WTC11 (cell line): ENCODE results near the gene MOB3B.

ENCODE experiments used
- AFF4 ChIP-seq: sonication (generic); formaldehyde crosslinking; IDR thresholded peaks from 2 replicates; pipeline ENCODE4 v1.8.1; 2023; ENCODE audit warnings: mild to moderate bottlenecking, missing genetic modification reagents, borderline replicate concordance
- ATF2 ChIP-seq: sonication (generic); formaldehyde crosslinking; IDR thresholded peaks from 2 replicates; pipeline ENCODE4 v1.8.1; 2022; ENCODE audit warnings: low read depth, missing genetic modification reagents, borderline replicate concordance
- ATF3 ChIP-seq: sonication (generic); formaldehyde crosslinking; conservative IDR thresholded peaks from 2 replicates; pipeline ENCODE4 v1.8.1; 2022; ENCODE audit warnings: mild to moderate bottlenecking, missing genetic modification reagents
- CTCF ChIP-seq: fragments of 200-600 bp; IDR thresholded peaks from 2 replicates; pipeline ENCODE4 v1.8.0; 2022; ENCODE audit warnings: antibody characterized with exemption
- HMGXB4 ChIP-seq: sonication (generic); formaldehyde crosslinking; IDR thresholded peaks from 2 replicates; pipeline ENCODE4 v1.8.1; 2023; ENCODE audit warnings: mild to moderate bottlenecking, moderate library complexity, missing genetic modification reagents
- MAX ChIP-seq: sonication (generic); formaldehyde crosslinking; IDR thresholded peaks from 2 replicates; pipeline ENCODE4 v1.8.0; 2022; ENCODE audit warnings: mild to moderate bottlenecking, missing genetic modification reagents
- MYBL2 ChIP-seq: sonication (generic); formaldehyde crosslinking; IDR thresholded peaks from 2 replicates; pipeline ENCODE4 v1.8.1; 2023; ENCODE audit warnings: mild to moderate bottlenecking, moderate library complexity, missing genetic modification reagents
- NR2C2 ChIP-seq: sonication (generic); formaldehyde crosslinking; IDR thresholded peaks from 2 replicates; pipeline ENCODE4 v1.8.0; 2022; ENCODE audit warnings: mild to moderate bottlenecking, missing genetic modification reagents
- STAT6 ChIP-seq: sonication (generic); formaldehyde crosslinking; conservative IDR thresholded peaks from 2 replicates; pipeline ENCODE4 v1.8.1; 2023; ENCODE audit warnings: mild to moderate bottlenecking, low read depth, missing genetic modification reagents, moderate library complexity
- ZBTB21 ChIP-seq: sonication (generic); formaldehyde crosslinking; IDR thresholded peaks from 2 replicates; pipeline ENCODE4 v1.8.1; 2023; ENCODE audit warnings: mild to moderate bottlenecking, missing genetic modification reagents, borderline replicate concordance
- ZNF512 ChIP-seq: sonication (generic); formaldehyde crosslinking; IDR thresholded peaks from 2 replicates; pipeline ENCODE4 v1.8.1; 2022; ENCODE audit warnings: missing genetic modification reagents, borderline replicate concordance

- TF ChIP-seq CTCF (no peak), MAX (CRISPR knock-in tag) (no peak), NR2C2 (no peak), HMGXB4 (CRISPR knock-in tag) (no peak), MYBL2 (CRISPR knock-in tag) (no peak), ZNF512 (CRISPR knock-in tag) (no peak), ATF3 (no peak), STAT6 (CRISPR knock-in tag) (no peak), ZBTB21 (CRISPR knock-in tag) (no peak), ATF2 (CRISPR knock-in tag) (no peak), AFF4 (CRISPR knock-in tag) (no peak)
Measured at GRCh38 chr9:27519466-27520465, 9.8 kb downstream of the MOB3B start.
